ENCODE results near the gene ETHE1.

- TF ChIP-seq POLR2A (IDR thresholded peaks at IDR 0.05) (no peak), POLR2AphosphoS5 (IDR thresholded peaks at IDR 0.05) (no peak)
Observed at GRCh38 chr19:43469160-43469480, 57.9 kb downstream of the ETHE1 start.
